Measurements from ENCODE around the gene USH2A. TPM values are rescaled to one million over a fixed set of nuclear protein-coding genes. Genes with fewer than 3 reads are reported as not detected.

The USH2A gene
- total RNA-seq, 2 donors from 2014 or later, result 0.74 TPM; not detected in 1

GRCh38 chr1:216453777-216454176 lies 30.5 kb upstream of the USH2A start:
- TF ChIP-seq POLR2A (IDR thresholded peaks at IDR 0.05), result no peak
- no peak for TF ChIP-seq POLR2AphosphoS5 (IDR thresholded peaks at IDR 0.05)
- TF ChIP-seq CTCF (IDR thresholded peaks at IDR 0.05), result no peak
- H3K4me3 ChIP-seq, result no peak overlapping the region
- H3K27ac ChIP-seq, result no peak overlapping the region
- H3K27me3 ChIP-seq (replicated peaks; ENCODE audit: insufficient read depth), result no peaks in the 10 kb centered on the region
- H3K36me3 ChIP-seq, result no peaks in the 10 kb centered on the region
- intact Hi-C loops (cut with DNase I), result no loop called here
- no peaks in the 10 kb centered on the region for H3K4me1 ChIP-seq (replicated peaks)
- 39% methylated on average over 2 of the region's 2 CpGs for WGBS
- no peaks in the 10 kb centered on the region for H3K9me3 ChIP-seq
- no peak for DNase-seq (ENCODE audit: low spot score)

GRCh38 chr1:216450227-216450626 lies 27.0 kb upstream of the USH2A start:
- 53% methylated on average over 3 of the region's 3 CpGs for WGBS
- intact Hi-C loops (cut with DNase I), result no loop called here
- no peak overlapping the region for H3K27ac ChIP-seq
- no peak overlapping the region for H3K4me3 ChIP-seq
- H3K36me3 ChIP-seq, result no peaks in the 10 kb centered on the region
- TF ChIP-seq CTCF (IDR thresholded peaks at IDR 0.05), result no peak
- TF ChIP-seq POLR2A (IDR thresholded peaks at IDR 0.05), result no peak
- no peak for TF ChIP-seq POLR2AphosphoS5 (IDR thresholded peaks at IDR 0.05)
- DNase-seq (ENCODE audit: low spot score), result no peak
- no peaks in the 10 kb centered on the region for H3K9me3 ChIP-seq
- H3K4me1 ChIP-seq (replicated peaks), result no peaks in the 10 kb centered on the region
- no peaks in the 10 kb centered on the region for H3K27me3 ChIP-seq (replicated peaks; ENCODE audit: insufficient read depth)

- intact Hi-C loops (cut with DNase I), result no loop called here
- DNase-seq (ENCODE audit: low spot score), result no peak
- H3K27me3 ChIP-seq (replicated peaks; ENCODE audit: insufficient read depth), result no peaks in the 10 kb centered on the region
- no peaks in the 10 kb centered on the region for H3K36me3 ChIP-seq
- no peak overlapping the region for H3K4me3 ChIP-seq
- H3K27ac ChIP-seq, result no peak overlapping the region
- no peak for TF ChIP-seq CTCF (IDR thresholded peaks at IDR 0.05)
- no peak for TF ChIP-seq POLR2AphosphoS5 (IDR thresholded peaks at IDR 0.05)
- TF ChIP-seq POLR2A (IDR thresholded peaks at IDR 0.05), result no peak
- H3K9me3 ChIP-seq, result no peaks in the 10 kb centered on the region
- no peaks in the 10 kb centered on the region for H3K4me1 ChIP-seq (replicated peaks)
Measured at GRCh38 chr1:216448011-216448510, 24.8 kb upstream of the USH2A start.

GRCh38 chr1:216437603-216438002 lies 14.4 kb upstream of the USH2A start:
- no peak overlapping the region for H3K27ac ChIP-seq
- DNase-seq (ENCODE audit: low spot score), result no peak
- no peaks in the 10 kb centered on the region for H3K36me3 ChIP-seq
- intact Hi-C loops (cut with DNase I), result no loop called here
- H3K4me1 ChIP-seq (replicated peaks), result no peaks in the 10 kb centered on the region
- WGBS, result 51% methylated on average over 5 of the region's 5 CpGs
- no peaks in the 10 kb centered on the region for H3K27me3 ChIP-seq (replicated peaks; ENCODE audit: insufficient read depth)
- TF ChIP-seq CTCF (IDR thresholded peaks at IDR 0.05), result no peak
- no peak for TF ChIP-seq POLR2A (IDR thresholded peaks at IDR 0.05)
- no peak for TF ChIP-seq POLR2AphosphoS5 (IDR thresholded peaks at IDR 0.05)
- H3K4me3 ChIP-seq, result no peak overlapping the region
- H3K9me3 ChIP-seq, result no peaks in the 10 kb centered on the region

GRCh38 chr1:216434232-216434631 lies 11.0 kb upstream of the USH2A start:
- H3K4me1 ChIP-seq (replicated peaks), result no peaks in the 10 kb centered on the region
- no peak overlapping the region for H3K27ac ChIP-seq
- intact Hi-C loops (cut with DNase I), result no loop called here

More at GRCh38 chr1:216434232-216434631, 11.0 kb upstream of the USH2A start:
- Histone ChIP-seq H3K9me3 (no peaks in the 10 kb centered on the region), H3K4me3 (no peak overlapping the region), H3K27me3 (replicated peaks; ENCODE audit: insufficient read depth) (no peaks in the 10 kb centered on the region), H3K36me3 (no peaks in the 10 kb centered on the region)
- no peak for TF ChIP-seq CTCF (IDR thresholded peaks at IDR 0.05)
- TF ChIP-seq POLR2A (IDR thresholded peaks at IDR 0.05), result no peak
- TF ChIP-seq POLR2AphosphoS5 (IDR thresholded peaks at IDR 0.05), result no peak
- DNase-seq (ENCODE audit: low spot score), result no peak

Data from prostate gland (tissue), 2 donors.